ENCODE data around the gene ATXN10.
"Not testable (repeated sequence)": the region's sequence is repeated elsewhere in the genome, so short reads cannot be mapped to it uniquely, and the experiment has no call there.

Gene ATXN10, protein sequence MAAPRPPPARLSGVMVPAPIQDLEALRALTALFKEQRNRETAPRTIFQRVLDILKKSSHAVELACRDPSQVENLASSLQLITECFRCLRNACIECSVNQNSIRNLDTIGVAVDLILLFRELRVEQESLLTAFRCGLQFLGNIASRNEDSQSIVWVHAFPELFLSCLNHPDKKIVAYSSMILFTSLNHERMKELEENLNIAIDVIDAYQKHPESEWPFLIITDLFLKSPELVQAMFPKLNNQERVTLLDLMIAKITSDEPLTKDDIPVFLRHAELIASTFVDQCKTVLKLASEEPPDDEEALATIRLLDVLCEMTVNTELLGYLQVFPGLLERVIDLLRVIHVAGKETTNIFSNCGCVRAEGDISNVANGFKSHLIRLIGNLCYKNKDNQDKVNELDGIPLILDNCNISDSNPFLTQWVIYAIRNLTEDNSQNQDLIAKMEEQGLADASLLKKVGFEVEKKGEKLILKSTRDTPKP
- total RNA-seq = 25.0 to 50.2 (median 39.3) reads per million in 4 donors

DNA sequence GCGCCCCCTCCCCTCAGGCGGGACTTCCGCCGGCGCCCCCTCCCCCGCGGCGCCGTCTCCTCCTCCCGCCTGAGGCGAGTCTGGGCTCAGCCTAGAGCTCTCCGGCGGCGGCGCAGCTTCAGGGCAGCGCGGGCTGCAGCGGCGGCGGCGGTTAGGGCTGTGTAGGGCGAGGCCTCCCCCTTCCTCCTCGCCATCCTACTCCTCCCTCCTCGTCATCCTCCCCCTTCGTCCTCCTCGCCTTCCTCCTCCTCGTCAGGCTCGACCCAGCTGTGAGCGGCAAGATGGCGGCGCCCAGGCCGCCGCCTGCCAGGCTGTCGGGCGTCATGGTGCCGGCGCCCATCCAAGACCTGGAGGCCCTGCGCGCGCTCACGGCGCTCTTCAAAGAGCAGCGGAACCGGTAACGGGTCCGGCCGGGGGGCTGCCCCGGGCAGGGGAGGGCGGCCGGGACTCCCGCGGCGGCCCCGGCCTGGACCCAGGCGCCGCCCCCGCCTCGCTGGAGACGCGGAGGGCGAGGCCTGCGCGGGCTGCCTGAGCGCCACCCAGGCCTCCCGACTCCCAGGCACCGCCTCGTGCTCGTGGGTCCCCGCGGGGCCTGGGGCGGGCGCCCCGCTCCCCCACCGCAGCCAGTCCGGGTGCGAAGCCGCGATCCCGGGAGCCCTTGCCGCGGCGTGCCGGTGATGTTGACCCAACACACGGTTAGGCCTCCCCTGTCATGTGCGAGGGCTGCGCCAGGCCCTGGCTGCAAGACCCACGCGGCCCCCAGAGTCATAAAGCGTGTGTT is at the start of gene ATXN10:
Gene ATXN10, plus strand, starts transcription at position 52 of the 781 bp plus-strand sequence. Its CDS starts 230 bp downstream, at position 282.
- peak; percentile 26 to 73 (median 53) for DNase-seq

DNA sequence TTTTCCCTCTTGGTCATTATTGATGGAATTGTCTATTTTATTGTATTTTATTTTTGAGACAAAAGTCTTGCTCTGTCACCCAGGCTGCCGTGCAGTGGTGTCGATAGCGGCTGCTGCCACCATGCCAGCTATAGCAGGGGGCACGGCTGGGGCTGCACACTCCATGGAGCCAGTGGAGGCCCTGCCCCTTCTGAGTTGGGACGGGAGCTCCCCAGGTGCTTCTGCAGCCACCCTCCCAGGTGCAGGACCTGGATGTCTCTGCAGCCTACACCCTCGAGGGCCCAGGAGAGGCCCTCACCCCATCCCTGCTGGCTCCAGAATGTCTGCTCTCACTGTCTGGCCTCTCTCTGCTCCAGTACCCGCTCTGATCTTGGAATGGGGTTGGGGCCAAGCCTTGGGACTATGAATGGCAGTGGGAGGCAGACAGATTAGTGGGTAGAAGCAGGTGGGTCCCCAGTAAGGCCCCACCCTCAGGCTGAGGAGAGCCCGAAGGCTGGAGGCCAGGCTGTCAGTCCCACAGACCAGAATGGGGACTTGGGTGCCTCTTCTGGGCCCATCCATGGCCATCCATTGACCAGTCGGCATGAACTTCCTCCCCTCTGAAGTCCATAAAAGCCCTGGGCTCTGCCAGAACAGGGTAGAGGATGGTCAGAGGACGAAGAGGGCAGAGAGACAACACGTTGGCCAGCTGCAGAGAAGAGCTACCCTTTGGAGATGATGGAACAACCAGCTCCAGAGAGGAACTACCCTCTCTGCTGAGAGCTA is 49.6 kb upstream of the ATXN10 start:
- no peak for DNase-seq

- DNase-seq = not testable (repeated sequence)
These were observed 48.0 kb upstream of the ATXN10 start for GRCh38 chr22:45623464-45624145.

GRCh38 chr22:45626198-45626651 is 45.4 kb upstream of the ATXN10 start:
- DNase-seq = no peak

- no peak for DNase-seq
These were observed 44.0 kb upstream of the ATXN10 start for GRCh38 chr22:45627489-45628233.

- DNase-seq = no peak
These were observed 43.1 kb upstream of the ATXN10 start for GRCh38 chr22:45628515-45628914.

- no peak for DNase-seq
These were observed 42.1 kb upstream of the ATXN10 start for GRCh38 chr22:45629469-45630089.

GRCh38 chr22:45630436-45630835 is 41.2 kb upstream of the ATXN10 start:
- DNase-seq = no peak

DNA sequence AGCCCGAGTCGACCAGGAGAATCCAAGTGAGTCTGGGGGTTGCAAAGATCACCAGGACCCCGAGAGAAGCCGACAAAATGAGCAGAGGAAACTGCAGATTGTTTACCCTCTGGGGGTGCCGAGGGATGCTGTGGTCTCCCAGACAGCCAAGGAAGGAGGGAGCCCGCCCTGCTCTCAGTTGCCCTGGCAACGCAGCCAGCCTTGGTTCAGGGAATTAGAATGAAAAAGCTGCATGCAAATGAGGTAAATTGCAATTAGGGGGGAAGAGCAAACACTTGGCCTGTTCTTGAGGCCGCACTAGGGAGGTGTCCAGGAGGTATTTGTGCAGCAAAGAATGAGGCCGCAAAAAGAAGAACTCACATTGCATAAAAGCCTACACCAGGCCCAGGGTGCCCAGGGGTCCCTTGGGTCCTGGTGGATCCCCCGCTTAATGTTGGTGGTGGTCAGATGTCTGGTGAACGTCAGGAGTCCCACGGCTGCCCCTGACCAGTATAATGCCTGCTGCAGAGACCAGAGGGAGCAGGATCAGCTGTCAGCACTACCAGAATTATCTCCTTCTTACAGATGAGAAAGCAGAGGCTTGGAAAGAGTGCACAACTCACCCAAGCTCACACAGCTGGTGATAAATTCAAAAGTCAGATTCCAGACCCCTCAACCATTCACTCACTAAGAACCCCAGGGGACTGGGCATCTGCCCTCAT is 40.3 kb upstream of the ATXN10 start:
- DNase-seq = no peak

GRCh38 chr22:45631841-45632238 is 39.8 kb upstream of the ATXN10 start:
- DNase-seq = no peak

GRCh38 chr22:45632791-45633515 is 38.7 kb upstream of the ATXN10 start:
- no peak for DNase-seq

GRCh38 chr22:45636683-45637082 is 35.0 kb upstream of the ATXN10 start:
- DNase-seq = no peak

DNA sequence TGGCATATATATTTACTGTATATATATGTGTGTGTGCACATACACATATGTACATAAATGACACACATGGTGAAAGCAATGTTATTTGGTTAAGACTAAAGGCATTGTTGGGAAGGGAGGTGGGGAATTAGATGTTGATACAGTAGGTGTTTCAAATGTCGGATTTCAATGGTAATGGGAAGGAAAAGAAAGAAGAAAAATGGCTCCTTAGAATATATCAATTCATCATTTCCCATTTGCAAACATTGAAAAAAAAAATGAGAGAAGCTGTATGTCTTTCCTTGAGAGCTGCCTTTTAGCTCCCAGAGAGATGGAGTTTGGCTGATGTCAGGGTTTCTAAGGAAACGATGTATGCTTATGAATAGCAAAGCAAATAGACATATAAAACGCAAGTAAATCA is 33.4 kb upstream of the ATXN10 start:
- DNase-seq = no peak

GRCh38 chr22:45638834-45639746 is 32.5 kb upstream of the ATXN10 start:
- DNase-seq = peak in 1 of 5 donors; percentile 16

DNA sequence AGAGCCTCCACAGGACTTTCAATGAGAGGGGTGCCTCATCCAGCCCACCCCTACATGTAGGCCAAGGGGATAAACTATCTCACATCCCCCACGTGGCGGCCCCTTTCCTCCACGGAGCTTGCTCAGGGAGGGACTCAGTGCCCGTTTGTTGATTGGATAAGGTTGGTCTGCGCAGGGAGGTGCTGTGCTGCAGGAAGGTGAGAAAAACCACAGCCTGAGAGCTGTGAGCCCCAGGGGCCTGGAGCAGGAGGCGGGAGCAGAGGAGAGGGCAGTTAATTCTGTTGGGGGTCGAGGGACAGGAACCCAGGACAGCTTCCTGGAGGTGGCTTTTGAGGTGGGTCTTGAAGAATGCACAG is 31.9 kb upstream of the ATXN10 start:
- no peak for DNase-seq

DNA sequence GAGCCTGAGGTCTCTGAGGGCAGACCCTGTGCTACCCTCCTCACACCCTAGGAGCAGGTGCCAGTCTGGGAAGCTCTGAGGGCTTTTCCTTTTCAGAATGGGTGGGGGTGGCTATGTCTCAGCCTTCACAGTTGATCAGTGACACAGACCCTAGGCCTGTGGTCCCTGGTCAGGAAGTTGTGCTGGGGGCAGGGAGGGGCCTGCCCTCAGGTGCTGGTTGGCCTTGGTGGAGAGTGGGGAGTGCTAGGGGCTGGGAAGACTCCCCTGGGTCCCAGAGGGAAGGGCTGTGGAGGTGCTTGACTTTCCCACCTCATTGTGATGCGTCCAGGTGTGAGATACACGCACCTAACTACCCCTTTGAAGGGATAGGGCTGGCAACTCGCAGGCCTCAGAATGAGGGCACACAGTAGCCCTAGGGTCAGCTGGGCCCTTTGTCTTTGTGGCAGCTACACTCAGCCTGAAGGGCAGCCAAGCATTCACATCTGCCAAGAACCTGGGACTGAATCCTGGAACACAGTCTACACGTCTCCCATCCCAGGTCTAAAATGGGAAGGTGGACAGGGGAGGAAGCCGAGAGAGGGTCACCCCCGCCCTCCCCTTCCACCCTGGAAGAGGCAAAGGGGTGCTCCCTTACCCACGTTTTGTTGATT is 31.2 kb upstream of the ATXN10 start:
- no peak for DNase-seq

GRCh38 chr22:45640941-45641621 is 30.6 kb upstream of the ATXN10 start:
- DNase-seq = no peak
